NCI-H1092 treated with DMSO at 0.1 percent for 48 hours (cell line): Measurements from ENCODE around the gene ANKRD13A.
"Not testable (repeated sequence)": the region's sequence is repeated elsewhere in the genome, so short reads cannot be mapped to it uniquely, and the experiment has no call there.

Experiments
- DNase-seq: peaks from one replicate; lab custom pipeline; 2025; lab: John Stamatoyannopoulos, UW

Gene ANKRD13A

DNA sequence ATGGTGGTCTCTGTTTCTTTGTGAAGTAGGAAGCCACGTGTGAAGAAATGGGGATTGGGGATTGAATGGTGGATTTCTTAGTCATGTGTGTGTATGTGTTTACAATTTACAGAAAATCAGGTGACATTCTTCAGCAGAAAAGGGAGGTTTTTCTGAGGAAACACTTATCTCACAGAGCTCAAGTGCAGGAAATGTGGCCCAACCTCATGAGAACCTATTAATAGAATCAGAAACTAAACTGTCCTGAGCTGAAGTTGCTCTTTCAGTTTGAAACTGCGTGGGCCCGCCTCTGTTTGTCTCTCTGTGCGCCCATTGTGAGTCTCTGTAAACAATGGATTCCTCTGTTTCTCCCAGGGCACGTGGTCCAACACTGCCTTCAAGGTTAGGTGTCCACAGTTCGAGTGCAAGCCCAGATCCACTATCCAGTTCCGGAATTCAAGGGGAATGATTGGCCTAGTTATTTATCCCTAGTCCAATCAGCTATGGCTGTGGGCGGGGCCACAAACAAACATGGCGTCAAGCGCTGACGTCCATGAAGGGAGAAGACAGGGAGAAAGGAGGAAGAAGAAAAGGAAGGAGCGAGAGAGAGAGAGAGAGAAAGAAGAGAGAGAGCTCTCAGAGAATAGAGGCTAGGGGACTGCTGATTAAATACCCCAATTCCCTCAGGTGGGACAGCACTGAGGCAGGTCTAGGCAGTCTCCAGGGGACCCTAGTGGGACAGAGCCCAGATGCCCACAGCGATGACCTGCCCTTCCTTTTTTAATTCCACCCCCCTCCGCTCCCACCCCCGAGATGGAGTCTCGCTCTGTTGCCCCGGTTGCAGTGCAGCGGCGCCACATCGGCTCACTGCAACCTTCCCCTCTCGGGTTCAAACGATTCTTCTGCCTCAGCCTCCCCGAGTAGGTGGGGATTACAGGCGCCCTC lies 80.5 kb downstream of the ANKRD13A start:
- DNase-seq: no peak

DNA sequence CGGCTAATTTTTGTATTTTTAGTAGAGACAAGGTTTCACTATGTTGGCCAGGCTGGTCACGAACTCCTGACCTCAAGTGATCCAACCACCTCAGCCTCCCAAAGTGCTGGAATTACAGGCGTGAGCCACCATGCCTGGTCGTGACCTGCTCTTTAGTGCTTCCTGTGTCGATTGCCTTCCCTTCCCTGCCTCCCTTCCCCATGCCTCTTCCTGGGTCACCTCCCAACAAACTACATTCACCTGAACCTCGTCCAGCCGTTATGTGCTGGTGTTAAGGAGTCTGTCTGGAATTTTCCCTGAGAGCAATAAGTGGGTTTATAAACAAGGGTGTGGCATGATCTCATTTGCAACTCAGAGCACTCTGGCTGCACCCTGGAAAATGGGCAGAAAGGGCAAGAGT lies 81.2 kb downstream of the ANKRD13A start:
- no peak for DNase-seq

DNA sequence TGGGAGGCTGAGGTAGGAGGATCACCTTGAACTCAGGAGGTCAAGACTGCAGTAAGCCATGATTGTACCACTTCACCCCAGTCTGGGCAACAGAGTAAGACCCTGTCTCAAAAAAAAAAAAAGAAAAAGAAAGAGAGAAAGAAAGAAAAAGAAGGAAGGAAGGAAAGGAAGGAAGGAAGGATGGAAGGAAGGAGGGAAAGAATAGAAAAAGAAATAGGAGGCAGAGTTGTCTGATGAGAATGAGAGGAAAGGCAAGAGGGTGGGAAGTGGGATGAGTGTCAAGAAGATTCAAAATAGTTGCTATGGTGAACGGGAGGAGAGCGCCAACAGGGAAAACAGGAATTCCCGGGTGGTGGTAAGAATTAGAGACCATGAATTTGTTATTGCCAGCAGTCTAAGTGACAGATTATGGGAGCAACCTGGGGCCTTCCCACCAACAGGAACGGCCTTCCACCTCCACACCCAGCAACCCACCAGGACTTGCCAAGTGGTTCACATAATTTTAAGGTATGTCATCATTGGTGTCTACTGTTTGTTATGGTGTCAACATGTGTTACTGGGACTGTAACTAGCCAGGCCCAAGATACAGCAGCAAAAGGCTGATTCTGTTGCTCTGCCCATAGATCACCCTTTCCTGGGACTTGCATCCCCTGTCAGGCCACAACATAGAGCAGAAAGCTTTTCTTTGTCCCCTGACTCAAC lies 85.2 kb downstream of the ANKRD13A start:
- DNase-seq: no peak

DNA sequence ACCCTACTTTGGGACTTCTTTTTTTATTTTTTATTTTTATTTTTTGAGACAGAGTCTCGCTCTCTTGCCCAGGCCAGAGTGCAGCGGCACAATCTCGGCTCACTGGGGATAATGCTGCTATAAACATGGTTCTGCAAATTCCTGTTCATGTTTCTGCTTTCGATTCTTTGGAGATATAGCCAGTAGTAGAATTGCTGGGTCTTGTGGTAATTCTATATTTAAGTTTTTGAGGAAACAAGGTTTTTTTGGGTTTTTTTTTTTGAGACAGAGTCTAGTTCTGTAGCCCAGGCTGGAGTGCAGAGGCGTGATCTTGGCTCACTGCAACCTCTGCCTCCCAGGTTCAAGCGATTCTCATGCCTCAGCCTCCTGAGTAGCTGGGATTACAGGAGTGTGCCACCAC lies 89.0 kb downstream of the ANKRD13A start:
- DNase-seq: not testable (repeated sequence)

DNA sequence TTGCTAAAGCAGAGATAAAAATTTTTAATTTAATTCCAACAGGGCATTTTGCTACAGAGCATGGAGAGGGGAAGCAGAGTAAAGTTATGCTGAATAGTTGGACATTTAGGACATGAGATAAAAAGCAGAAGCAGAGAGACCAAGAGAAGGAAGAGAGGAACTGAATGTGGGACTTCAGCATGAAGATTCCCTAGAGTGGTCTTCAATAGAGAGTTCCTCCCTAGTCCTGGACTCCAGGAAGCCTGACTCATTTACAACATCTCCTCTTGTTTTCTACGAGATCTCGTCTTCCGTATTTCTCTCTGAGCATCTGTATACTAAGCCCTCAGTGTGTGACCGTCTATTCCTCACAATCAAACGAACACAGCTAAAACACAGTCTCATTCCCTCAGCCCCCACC lies 89.7 kb downstream of the ANKRD13A start:
- DNase-seq: no peak
